Superior temporal gyrus (tissue), 1 donor: ENCODE measurements around the gene NBL1.

Source experiments
- DNase-seq: peaks from one replicate; pipeline ENCODE4 v3.0.0-alpha.2; 2016; ENCODE audit errors: extremely low spot score

The NBL1 gene, protein sequence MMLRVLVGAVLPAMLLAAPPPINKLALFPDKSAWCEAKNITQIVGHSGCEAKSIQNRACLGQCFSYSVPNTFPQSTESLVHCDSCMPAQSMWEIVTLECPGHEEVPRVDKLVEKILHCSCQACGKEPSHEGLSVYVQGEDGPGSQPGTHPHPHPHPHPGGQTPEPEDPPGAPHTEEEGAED

DNA sequence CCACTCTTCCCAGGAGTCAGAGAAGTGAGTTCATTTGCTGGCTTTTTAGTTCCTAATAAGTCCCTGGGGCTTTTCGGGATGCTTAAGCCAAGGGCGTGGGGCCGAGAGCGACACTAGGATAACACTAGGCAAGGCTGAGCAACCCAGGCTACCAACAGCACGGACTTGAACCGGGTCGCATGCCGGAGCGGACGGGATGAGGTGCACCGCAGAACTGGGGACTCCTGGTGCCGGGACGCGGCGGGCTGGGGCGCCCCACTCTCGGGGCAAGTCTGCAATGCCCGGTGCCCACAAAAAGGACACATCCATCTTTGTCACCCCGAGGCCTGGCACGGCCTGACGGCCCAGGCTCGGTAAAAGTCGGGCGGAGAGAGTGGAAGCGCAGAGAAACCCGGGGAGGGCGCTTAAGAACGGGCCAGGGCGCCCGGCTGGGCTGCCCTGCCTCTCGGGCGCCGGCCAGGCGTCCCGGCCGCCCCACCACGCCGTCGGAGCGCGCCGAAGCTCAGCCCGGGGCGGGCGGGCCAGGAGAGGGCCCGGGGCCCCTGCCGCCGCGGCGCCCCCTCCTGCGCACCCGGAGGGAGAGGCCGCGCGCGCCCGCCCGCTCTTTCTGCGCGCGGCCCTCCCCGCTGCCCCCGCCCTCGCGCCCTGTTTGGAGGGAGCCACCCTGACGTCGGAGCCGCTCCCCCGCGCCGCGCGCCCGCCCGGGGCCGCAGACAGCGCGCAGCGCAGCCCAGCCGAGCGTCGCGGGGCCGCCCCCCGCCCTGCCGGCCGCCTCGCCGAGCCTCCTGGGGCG, at the start of gene NBL1:
Gene NBL1 (plus strand): TSS at position 710 of the 793 bp plus-strand sequence. CDS start 10,720 bp downstream, outside the sequence.
- DNase-seq = no peak

DNA sequence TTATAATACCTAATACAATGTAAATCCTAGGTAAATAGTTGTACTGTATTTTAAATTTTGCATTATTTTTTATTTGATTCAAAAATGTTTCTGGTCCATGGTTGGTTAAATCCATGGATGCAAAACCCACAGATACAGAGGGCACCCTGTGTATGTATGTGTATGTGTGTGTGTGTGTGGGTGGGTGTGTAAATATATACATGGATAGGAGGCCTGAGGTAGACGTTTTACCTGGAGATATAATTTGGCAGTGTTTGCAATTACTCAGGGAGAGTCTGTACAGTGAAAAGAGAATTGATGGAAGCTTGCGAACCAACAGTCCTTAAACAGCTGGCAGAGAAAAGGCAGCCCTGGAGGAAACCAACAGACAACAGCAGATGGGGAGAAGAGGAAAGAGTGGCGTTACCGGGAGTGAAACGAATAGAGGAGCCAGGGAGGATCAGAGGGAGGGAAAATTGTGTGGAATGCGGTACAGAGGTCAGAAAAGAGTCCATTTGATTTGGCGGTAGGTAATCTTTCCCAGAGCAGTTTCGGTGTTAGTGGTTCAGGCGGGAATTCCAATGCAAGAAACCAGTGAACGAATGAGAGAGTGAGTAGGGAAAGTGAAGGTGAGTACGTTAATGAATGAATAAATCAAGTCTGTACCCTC, 47.9 kb upstream of the NBL1 start:
- DNase-seq = no peak

DNA sequence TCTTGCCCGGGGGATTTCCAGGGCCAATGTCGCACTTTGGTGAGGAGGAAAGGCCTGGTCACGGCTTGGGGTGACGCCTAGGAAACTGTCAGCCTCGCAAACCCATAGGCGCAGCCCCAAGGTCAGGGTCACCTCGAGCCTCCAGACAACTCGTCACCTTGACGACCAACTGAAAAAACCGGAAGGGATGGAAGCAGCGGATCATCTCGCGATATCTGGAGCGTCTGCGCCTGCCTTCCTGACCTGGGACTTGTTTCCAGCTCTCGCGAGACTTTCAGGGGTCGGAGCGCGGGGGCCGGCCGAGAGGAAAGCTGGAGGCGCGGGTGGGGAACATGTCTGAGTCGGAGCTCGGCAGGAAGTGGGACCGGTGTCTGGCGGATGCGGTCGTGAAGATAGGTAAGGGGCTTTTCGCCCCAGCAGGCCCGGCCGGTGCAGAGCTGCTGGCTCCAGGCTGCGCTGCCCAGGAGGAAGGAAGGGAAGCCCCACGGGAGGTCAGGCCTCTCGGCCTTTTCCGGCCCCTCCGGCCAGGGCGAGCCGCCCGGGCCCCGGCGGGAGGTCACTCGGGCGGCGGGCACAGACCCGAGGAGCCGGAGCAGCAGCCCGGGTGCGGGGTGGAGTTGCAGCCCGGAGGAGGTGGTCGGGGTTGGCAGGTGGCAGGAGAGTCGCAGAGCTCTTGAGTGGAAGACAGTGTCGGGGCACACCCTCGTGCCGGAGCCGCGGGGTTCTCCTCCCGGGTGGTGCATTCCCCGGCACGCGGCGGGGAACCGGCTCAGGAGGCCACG, 47.2 kb upstream of the NBL1 start:
- DNase-seq = peak; percentile 97

DNA sequence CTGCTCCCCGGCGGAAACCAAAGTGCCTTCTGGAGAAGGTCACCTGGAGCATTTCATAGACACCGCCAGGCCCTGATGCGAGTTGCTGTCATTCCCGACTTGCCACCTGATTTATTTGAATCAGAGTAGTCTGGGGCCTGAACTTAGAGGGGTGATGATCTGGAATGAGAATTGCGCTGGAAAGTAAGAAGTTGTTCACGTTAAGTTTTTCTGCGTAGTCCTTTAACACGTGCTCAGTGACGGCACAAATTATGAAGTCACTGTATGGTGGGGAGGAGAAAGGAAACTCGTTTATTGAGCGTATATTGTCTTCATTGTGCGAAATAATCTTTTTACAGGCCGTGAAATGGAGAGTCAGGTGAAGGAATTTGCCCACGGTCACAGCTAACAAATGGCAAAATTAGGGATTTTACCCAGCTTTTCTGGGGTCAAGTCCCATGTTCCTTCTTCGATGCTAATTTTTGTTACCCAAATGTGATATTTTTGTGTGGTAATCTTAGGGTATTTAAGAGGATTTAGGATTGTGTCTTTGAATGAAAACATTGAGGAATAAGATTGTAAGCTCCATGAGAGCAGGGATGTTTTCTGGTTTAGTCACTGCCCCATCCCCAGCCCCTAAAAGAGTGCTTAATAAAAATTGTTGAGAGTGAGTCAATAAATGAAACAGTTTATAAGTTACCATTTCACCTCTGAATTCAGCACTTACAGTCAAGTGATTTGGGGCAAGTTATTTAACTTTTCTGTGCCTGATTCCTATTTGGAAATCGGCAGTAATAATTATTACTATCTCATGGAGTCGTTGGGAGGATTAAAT, 46.4 kb upstream of the NBL1 start:
- no peak for DNase-seq

DNA sequence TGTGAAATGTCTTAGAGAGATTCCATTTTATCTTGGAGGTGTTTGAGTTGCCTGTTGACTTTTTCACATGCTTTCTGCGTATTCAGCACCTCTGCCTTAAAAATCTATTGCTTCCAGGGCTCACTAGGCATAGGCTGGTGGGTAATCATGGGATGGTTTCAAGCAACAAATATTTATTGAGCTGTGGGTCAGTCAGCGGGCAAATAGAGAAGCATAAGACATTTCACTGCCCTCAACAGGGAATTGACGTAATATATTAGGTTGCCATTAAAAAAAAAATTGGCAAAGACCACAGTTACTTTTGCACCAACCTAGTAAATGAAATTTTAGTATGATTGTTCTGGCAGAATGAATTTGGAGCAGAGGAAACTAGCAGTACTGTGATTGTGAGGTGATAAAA, 44.3 kb upstream of the NBL1 start:
- no peak for DNase-seq

DNA sequence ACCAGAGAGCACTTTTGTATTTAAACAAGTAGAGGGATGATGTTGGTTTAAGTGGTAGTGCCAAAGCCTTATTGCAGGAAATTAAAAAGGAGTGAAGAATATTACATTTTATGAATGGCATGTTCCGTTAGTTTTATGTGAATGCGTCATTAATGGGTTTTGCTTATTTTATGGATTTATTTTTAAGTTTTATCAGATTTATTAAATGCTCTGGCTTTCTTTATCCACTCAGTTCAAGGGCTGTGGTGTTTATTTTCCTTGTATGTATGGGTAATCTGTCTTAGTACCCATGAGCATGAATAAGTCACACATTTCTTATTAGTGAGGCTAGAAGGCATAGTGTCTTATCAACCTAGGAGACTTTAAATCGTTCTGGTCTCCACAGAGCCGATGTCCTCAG, 41.6 kb upstream of the NBL1 start:
- no peak for DNase-seq

DNA sequence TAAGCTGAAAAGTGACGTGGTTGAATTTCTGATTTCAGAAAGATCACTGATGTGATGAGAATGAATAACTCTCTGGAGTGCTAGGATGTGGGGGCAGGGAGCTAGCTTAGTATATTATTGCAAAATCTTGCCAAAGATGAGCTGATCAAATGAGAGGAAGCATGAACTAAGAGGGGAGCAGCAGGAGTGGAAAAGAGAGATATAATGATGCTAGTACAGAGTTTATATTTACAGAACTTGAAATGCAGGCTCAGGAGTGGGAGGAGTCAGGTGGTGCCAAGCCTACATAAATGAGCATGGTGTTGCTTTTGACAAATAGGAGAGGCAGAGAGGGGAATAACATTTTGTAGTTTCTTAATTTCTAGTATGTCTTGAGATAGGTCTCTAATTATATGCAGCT, 38.1 kb upstream of the NBL1 start:
- DNase-seq = no peak

DNA sequence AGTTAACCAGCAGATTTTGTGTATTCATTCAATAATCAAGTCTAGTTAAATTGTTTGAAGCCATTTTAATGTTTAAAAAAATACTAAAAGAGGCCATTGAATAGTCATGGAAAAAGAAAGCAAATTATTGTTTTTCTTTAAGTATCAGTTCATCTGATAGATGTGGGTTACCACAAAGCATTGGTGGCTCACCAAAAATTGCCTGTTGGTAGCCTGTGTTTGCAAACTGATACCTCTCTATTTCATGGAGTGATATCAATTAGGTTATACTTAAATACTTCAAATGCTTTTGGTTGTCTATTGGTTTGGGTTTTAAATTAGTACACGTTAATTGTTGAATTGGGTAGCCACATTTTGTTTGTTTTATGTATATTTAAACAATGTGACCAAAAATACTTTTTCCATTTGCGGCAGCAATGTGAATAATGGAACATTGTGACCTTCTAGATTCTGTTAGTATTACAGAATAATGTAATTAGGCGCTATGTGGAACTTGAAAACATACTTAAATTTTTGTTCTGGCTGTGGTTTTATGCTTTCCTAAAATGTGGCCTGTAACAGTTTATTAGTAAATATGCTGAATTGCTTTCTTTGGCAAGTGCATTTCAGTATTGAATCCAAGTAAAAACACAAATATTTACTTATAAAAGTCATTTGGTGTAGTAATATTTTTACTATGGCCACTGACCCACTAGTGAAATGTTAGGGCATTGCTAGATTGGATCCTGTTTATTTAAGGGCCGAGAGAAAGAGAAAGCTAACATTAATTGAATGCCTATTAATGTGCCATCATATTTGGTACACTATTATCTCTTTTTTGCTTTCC, 37.1 kb upstream of the NBL1 start:
- no peak for DNase-seq

DNA sequence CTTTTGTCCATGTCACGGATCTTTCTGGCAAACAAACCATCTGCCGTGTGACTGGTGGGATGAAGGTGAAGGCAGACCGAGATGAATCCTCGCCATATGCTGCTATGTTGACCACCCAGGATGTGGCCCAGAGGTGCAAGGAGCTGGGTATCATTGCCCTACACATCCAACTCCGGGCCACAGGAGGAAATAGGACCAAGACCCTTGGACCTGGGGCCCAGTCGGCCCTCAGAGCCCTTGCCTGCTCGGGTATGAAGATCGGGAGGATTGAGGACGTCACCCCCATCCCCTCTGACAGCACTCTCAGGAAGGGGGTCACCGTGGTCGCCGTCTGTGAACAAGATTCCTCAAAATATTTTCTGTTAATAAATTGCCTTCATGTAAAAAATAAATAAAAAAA, 35.9 kb upstream of the NBL1 start:
- no peak for DNase-seq

DNA sequence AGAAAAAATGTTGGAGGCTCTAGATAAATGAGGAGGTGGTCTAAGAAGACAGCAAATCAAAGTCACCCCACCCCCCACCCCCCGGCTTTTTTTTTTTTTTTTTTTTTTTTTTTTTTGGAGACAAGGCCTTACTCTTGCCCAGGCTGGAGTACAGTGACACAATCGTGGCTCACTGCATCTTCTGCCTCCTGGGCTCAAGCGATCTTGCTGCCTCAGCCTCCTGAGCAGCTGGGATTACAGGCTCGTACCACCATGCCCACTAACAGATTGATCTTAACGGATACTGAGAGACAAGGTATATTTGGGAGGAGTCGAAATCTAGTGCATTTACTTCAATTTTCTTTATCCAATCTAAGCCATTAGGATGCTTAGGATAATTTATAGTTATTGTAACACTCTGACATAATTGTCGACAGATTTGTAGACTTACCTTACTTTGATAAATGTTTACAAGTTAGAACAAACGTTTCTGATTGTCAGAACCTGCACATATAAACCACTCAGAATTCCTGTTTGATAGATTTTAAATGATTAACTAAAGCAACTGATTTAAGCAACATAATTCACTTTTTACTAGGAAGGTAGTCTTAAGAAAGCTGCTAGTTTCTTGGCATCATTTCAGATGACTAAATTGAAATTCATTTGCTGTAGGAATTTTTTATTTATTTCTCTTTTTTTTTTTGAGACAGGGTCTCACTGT, 33.7 kb upstream of the NBL1 start:
- no peak for DNase-seq

DNA sequence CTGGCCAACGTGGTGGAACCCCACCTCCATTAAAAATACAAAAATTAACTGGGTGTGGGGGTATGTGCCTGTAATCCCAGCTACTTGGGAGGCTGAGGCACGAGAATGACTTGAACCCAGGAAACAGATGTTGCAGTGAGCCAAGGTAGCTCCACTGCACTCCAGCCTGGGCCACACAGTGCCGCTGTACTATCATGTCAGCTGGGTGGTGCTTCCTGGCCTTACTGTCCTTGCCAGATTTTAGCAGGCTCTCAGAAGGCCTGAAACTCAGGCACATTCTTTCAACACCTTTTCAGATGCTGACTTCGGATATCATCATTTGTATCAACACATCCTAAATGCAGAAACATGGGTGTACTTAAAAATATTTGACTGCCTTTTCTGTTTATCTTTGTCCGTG, 31.6 kb upstream of the NBL1 start:
- no peak for DNase-seq

DNA sequence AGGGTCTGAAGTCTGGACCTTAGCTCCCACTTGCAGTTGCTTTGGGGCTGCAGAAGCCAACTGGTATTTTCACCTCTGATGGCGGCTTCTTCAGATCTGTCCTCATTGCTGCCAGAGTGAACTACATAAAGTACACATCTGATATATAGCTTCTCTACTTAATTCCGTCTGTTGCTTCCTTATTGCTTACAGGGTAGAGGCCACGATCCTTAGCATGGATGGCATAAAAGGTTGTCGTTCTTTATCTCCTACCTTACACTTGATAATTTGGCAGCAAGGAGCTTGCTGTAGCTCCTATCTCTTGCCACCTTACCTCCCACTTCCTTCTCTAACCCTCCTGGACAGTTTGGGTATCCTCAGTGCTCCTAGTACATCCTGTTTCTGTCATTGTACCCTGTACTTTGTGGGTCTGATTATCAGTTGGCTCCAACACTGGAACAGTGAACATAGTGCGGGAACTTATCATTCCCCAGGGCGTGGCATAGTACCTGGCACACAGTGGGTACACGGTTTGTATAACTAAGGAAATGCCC, 30.9 kb upstream of the NBL1 start:
- DNase-seq = no peak

DNA sequence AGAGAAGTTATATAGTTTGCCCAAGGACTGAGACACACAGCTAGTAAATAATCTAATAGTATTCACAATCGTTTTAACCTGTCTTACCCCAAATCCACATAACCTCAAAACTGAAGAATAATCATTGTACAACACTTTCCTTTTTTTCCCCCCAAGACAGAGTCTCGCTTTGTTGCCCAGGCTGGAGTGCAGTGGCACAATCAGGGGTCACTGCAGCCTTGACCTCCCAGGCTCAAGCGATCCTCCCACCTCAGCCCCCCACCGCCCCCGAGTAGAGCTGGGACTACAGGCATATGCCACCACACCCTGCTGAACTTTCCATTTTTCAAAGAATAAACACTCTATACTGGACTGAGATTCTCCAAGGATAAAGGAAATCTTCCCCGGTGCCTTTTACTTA, 28.7 kb upstream of the NBL1 start:
- no peak for DNase-seq

DNA sequence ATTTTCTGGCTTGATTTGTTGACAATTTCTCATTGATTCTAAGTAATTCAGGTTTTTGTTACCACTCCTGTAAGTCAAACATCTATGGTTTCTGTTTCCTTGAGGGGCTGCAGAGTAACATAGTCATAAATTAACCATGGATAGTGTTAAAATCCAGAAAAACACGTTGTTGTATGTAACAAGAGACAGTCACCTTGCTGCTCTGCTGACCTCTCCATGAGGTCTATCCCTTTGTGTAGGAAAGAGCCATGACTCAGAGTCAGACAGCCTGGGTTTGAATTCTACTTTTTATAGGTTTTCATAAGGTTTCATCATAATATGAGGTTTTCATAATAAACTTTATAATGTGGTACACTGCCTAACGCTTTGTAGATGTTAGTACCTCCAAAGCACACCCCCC, 27.6 kb upstream of the NBL1 start:
- DNase-seq = no peak

DNA sequence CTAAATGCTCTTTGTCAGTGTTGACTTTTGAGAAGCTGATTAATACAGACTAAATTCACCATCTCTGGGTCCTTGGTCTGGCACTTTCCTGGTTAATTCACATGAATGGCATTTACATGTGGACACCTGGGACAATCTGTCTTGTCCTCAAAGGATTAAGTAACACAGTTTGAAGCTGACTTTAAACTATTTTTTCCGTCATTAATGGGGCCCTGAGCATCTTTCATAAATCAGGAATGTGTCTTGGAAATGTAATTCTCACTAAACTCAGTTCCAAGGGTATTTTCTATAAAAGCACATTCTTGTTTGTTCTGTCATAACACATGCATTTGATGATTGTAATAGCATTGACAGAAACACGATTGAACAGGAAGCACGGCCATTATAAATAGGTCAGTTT, 26.7 kb upstream of the NBL1 start:
- no peak for DNase-seq

DNA sequence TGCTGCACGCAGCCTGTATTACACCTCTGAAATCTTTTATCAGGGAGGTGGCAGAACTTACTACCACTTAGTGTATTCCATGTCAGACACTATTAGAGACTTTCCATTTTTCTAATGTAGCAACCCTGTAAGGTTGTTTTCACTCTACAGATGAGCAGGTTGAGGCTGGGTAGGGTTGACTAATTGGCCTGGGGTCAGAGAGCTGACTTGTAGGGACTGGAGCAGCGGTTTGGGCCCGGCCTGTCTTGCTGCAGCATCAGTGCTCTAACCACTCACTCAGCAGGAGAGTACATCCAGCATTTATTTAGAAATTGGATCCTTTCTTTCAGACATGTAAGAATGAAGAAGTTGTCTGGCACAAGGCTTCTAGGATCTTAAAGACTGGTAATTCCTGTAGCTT, 25.7 kb upstream of the NBL1 start:
- DNase-seq = no peak

DNA sequence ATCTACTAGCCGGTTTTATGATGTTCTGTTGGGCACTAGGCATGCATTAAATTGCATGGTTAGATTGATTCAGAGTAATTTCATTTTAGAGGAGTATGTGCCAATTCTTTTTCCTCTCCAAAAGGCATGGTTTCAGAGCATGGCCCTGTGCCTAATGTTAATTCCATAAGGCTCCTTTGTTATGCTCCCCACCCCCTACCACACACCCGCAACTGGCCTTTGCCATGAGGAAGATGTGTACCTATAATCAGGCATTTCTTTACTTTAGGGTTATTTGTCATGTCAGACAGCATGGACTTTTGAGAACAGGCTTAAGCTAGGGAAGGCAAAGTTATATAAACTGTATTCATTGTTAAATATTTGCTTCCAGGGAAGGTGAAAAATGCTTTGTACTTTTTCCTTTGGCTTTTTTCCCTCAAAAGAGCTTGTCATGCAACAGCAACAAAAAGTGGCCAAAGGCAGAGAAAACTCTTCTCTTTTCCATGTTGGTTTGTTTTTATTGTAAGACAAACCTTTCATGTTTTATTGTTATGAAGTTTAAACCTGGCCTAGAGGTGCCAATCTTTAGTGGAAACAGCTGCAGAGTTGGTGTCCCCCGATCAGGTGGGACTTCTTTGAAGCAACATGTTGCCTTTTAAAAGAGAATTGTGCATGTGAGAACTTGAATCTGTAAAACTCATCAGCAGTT, 24.3 kb upstream of the NBL1 start:
- DNase-seq = no peak

DNA sequence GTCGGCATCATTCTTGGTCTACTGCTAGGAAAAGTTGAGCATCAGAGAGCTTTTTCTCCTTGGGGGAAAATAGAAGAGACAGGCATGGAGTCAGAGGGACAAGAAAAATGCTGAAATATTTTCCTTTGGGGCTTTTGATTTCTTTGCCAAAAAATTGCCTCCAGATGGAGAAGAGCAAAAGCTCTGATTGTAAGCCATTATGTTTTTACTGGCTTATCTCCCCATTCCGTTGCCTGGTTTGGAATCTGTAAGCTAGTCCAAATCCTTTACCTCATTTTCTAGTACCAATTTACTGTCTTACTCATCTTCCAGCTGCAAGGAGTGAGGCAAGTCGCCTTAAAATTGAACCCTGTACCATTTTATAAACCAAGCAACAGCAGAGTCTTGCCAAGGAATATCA, 23.3 kb upstream of the NBL1 start:
- DNase-seq = no peak

DNA sequence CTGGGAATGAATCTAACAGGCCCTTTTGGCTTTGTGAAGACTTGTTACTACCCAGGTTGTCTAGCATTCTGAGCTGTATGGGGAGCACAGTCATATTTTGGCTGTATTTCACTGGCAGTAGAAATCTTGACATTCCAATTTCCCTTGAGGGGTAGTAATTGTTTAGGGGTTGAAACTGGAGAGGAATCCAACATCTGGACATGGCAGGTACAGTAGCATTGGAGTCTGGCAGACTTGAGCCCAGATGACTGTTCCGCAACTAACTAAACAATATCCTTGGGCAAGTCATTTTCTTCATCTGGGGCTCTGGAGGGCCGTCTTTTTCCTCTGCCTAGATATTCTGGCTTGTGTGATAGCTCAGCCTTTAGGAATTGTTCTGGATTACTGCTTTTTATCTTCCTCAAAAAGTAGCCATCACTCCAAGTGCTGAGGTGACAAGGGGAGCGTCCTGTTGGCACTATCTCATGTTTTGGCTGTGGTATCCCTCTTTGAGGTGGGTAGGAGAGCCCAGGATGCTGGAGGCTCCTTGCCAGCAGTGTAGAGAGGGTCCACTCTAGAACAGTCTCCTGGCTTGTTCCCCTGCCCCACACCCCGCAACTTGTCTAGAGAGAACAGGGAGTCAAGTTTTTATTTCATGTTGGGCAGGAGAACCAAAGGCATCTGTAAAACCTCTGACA, 22.7 kb upstream of the NBL1 start:
- no peak for DNase-seq
